ENCODE data around the gene SAMD9L. TPM values are rescaled to one million over a fixed set of nuclear protein-coding genes. Genes with fewer than 3 reads are reported as not detected.

Gene SAMD9L
- total RNA-seq, 1 donor = 40.6 TPM

GRCh38 chr7:93117852-93118530, 30.2 kb downstream of the SAMD9L start, which contains the start of gene SAMD9:
Gene SAMD9 (minus strand): TSS chr7:93117979. CDS start chr7:93106097, 11,882 bp downstream.
- peak; percentile 91 for DNase-seq (ENCODE audit: low read depth)
- H3K4me3 ChIP-seq (ENCODE audit: low read depth, low read length) = peak within 1 kb of the TSS; percentile 67
- no peak for TF ChIP-seq CTCF (IDR thresholded peaks at IDR 0.05; ENCODE audit: insufficient read depth, low read depth, low read length)

DNA sequence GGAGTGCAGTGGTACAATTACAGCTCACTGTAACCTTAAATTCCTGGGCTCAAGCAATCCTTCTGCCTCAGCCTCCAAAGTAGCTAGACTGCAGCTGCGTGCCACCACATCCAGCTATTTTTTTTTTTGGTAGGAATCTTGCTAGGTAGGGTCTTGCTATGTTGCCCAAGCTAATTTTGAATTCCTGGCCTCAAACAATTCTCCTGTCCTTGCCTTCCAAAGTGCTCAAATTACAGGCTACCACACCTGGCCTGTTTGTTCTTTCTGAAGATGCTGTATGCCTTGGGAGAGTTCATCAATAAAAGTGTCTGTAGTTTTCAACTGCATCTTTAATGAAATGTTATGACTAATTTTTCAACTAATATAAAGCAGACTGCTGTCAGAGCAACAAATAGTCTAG, 30.9 kb downstream of the SAMD9L start:
- peak overlapping the region; percentile 67 for H3K4me3 ChIP-seq (ENCODE audit: low read depth, low read length)
- no peak for DNase-seq (ENCODE audit: low read depth)
- no peak for TF ChIP-seq CTCF (IDR thresholded peaks at IDR 0.05; ENCODE audit: insufficient read depth, low read depth, low read length)

DNA sequence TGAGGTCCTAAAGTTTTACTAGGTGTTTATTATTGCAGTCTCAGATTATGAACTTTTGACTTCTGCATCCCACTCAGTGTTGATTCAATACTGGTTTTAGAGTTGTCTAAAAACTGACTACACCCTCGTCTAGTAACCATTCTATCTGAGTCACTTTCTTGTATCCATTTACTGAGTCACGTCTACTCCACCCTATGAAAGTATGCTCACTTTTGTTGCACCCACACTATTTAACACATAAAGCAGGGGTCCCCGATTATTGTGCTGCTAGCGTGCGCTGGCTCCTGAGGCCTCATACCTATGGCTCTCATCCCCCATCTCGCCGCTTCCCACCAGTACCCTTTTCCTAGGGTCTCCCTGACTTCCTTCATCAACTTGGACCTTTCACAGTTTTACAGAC, 32.4 kb downstream of the SAMD9L start:
- peak overlapping the region; percentile 5 for H3K4me3 ChIP-seq (ENCODE audit: low read depth, low read length)
- DNase-seq (ENCODE audit: low read depth) = peak; percentile 21
- TF ChIP-seq CTCF (IDR thresholded peaks at IDR 0.05; ENCODE audit: insufficient read depth, low read depth, low read length) = no peak

GRCh38 chr7:93108003-93108402, 40.2 kb downstream of the SAMD9L start:
- TF ChIP-seq CTCF (IDR thresholded peaks at IDR 0.05; ENCODE audit: insufficient read depth, low read depth, low read length) = no peak
- H3K4me3 ChIP-seq (ENCODE audit: low read depth, low read length) = no peak overlapping the region
- DNase-seq (ENCODE audit: low read depth) = no peak

GRCh38 chr7:93097388-93097787, 50.8 kb downstream of the SAMD9L start:
- no peak for TF ChIP-seq CTCF (IDR thresholded peaks at IDR 0.05; ENCODE audit: insufficient read depth, low read depth, low read length)
- DNase-seq (ENCODE audit: low read depth) = no peak

GRCh38 chr7:93092757-93093370, 55.3 kb downstream of the SAMD9L start:
- peak; percentile 66 for DNase-seq (ENCODE audit: low read depth)
- H3K4me3 ChIP-seq (ENCODE audit: low read depth, low read length) = no peak overlapping the region
- TF ChIP-seq CTCF (IDR thresholded peaks at IDR 0.05; ENCODE audit: insufficient read depth, low read depth, low read length) = peak; percentile 78

More at GRCh38 chr7:93097388-93097787, 50.8 kb downstream of the SAMD9L start:
- no peak overlapping the region for H3K4me3 ChIP-seq (ENCODE audit: low read depth, low read length)

Other genes starting within 250 kb of the SAMD9L start
- gene SAMD9, start 30.4 kb downstream of the SAMD9L start, total RNA-seq = 15.8 and 21.2 TPM in 2 replicates
- gene HEPACAM2, start 78.1 kb upstream of the SAMD9L start, total RNA-seq = not detected in 2 replicates
- 28.3 and 45.8 TPM in 2 replicates for gene VPS50, start 84.0 kb upstream of the SAMD9L start, total RNA-seq